Glutamatergic neuron (in vitro differentiated cells): Measurements from ENCODE around the gene TRIM31. TPM values are rescaled to one million over a fixed set of nuclear protein-coding genes. Genes with fewer than 3 reads are reported as not detected.

Experiments used
- DNase-seq: peaks from one replicate; pipeline ENCODE4 v3.0.0; 2022
- H3K27ac Mint-ChIP-seq: one replicate; pipeline ENCODE4 v1.8.0; 2020; ENCODE audit warnings: mild to moderate bottlenecking, mixed read lengths, inconsistent platforms; ENCODE audit not compliant: unreplicated experiment
- H3K27me3 Mint-ChIP-seq: one replicate; pipeline ENCODE4 v1.8.0; 2020; ENCODE audit warnings: mild to moderate bottlenecking, moderate library complexity, mixed read lengths, inconsistent platforms; ENCODE audit not compliant: unreplicated experiment
- H3K36me3 Mint-ChIP-seq: one replicate; pipeline ENCODE4 v1.8.0; 2020; ENCODE audit warnings: mild to moderate bottlenecking, mixed read lengths, inconsistent platforms; ENCODE audit not compliant: unreplicated experiment
- H3K4me1 Mint-ChIP-seq: one replicate; pipeline ENCODE4 v1.8.0; 2020; ENCODE audit warnings: mild to moderate bottlenecking, low read depth, mixed read lengths, inconsistent platforms; ENCODE audit not compliant: unreplicated experiment
- H3K4me3 Mint-ChIP-seq: one replicate; pipeline ENCODE4 v1.8.0; 2020; ENCODE audit warnings: mild to moderate bottlenecking, mixed read lengths, inconsistent platforms; ENCODE audit not compliant: unreplicated experiment
- H3K9me3 Mint-ChIP-seq: one replicate; pipeline ENCODE4 v1.8.0; 2020; ENCODE audit warnings: mild to moderate bottlenecking, moderate library complexity, mixed read lengths, inconsistent platforms; ENCODE audit not compliant: unreplicated experiment
- CTCF ChIP-seq: fragments of 200-600 bp; sonication (generic); IDR thresholded peaks from one replicate; pipeline ENCODE4 v1.5.0; 2021; ENCODE audit not compliant: partially characterized antibody, unreplicated experiment
- total RNA-seq: library from RNA; stranded (reverse); fragmentation: NEBNext Ultra II Directional; extraction: Animal tissue kit (Norgen Biotek cat#: 25700); gene quantifications from one replicate; pipeline ENCODE4 v1.2.1, GENCODE V29; 2021; ENCODE audit not compliant: unreplicated experiment

Gene TRIM31
- total RNA-seq, 1 donor from 2014 or later: not detected

GRCh38 chr6:30066082-30066481, 46.8 kb downstream of the TRIM31 start:
- H3K27ac Mint-ChIP-seq: peak overlapping the region; percentile 98
- H3K27me3 Mint-ChIP-seq: peaks cover 17% of the 10 kb centered on the region
- peaks cover 17% of the 10 kb centered on the region for H3K9me3 Mint-ChIP-seq
- peaks cover 20% of the 10 kb centered on the region for H3K4me1 Mint-ChIP-seq
- H3K4me3 Mint-ChIP-seq: peak overlapping the region; percentile 93
- TF ChIP-seq CTCF: no peak
- DNase-seq: no peak
- peaks cover 8% of the 10 kb centered on the region for H3K36me3 Mint-ChIP-seq

DNA sequence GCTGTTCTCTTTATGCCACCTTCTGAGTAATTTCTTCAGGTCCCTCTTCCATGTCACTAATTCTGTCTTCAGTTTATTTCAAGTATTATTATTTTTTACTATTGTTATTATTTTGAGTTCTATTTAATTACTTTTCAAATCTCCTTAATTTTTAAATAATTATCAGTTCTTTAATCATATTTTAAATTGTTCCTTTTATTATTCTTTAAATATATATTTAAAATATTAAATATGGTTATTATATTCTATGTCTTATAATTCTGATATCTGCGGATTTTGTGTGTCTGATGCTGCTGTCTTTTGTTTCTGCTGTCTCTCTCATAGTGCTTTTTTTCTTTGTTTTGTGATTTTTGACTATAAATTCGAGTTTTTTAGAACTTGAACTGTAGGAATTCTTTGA, 49.6 kb downstream of the TRIM31 start:
- Mint-ChIP-seq H3K36me3 (no peaks in the 10 kb centered on the region), H3K27ac (no peak overlapping the region), H3K27me3 (peaks cover 13% of the 10 kb centered on the region), H3K4me1 (peaks cover 13% of the 10 kb centered on the region), H3K4me3 (peak overlapping the region; percentile 13), H3K9me3 (peaks cover 18% of the 10 kb centered on the region)
- DNase-seq: no peak
- no peak for TF ChIP-seq CTCF

GRCh38 chr6:30062471-30063178, 50.3 kb downstream of the TRIM31 start:
- Mint-ChIP-seq H3K4me1 (peaks cover 11% of the 10 kb centered on the region), H3K9me3 (peaks cover 16% of the 10 kb centered on the region), H3K27me3 (peaks cover 13% of the 10 kb centered on the region), H3K4me3 (peak overlapping the region; percentile 94), H3K27ac (peak overlapping the region; percentile 63), H3K36me3 (no peaks in the 10 kb centered on the region)
- no peak for TF ChIP-seq CTCF
- DNase-seq: no peak

DNA sequence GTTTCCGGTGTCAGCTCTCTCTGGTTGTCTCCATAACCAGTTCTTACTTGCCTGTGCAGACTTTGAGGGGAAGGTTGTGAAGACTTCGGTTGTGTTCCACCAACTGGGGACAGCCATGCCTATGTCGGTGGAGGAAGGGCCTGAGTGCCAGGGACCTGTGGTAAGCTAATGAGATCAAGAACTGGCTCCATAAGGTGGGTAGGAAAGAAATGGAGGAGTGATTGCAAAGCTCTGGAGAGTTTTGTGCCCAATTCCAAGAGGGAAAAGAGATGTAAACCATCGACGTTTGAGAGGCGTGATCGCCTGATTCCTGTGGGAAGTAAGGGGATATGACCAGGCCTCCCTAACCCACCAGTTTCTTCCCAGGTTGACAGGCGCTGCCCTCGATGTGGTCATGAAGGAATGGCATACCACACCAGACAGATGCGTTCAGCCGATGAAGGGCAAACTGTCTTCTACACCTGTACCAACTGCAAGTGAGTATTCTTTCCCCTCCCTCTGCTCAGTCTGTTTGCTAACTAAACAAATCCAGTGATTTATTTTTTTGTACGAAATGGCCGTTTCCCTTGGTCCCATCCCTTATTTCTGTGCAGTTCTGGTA, 50.9 kb downstream of the TRIM31 start:
- peaks cover 9% of the 10 kb centered on the region for H3K27me3 Mint-ChIP-seq
- no peak for TF ChIP-seq CTCF
- H3K36me3 Mint-ChIP-seq: no peaks in the 10 kb centered on the region
- no peak for DNase-seq
- H3K9me3 Mint-ChIP-seq: peaks cover 12% of the 10 kb centered on the region
- H3K27ac Mint-ChIP-seq: peak overlapping the region; percentile 63
- peaks cover 8% of the 10 kb centered on the region for H3K4me1 Mint-ChIP-seq
- H3K4me3 Mint-ChIP-seq: peak overlapping the region; percentile 94
